ENCODE measurements around the gene SUGCT.

Gene SUGCT

GRCh38 chr7:40580776-40581175 is 446.0 kb downstream of the SUGCT start (continued):
- TF ChIP-seq PRDM2 (tag by site-specific recombination; IDR thresholded peaks at IDR 0.05; ENCODE audit: borderline replicate concordance) (no peak), PRDM10 (tag by site-specific recombination; IDR thresholded peaks at IDR 0.05) (no peak), REPIN1 (tag by site-specific recombination; IDR thresholded peaks at IDR 0.05; ENCODE audit: low read depth) (no peak), ZSCAN18 (tag by site-specific recombination; IDR thresholded peaks at IDR 0.05) (no peak), ZNF785 (tag by site-specific recombination; IDR thresholded peaks at IDR 0.05) (no peak), ZEB2 (tag by site-specific recombination; IDR thresholded peaks at IDR 0.05) (no peak), KLF10 (tag by site-specific recombination; IDR thresholded peaks at IDR 0.05) (no peak), ZNF555 (tag by site-specific recombination; conservative IDR thresholded peaks at IDR 0.05) (no peak), ZNF23 (tag by site-specific recombination; IDR thresholded peaks at IDR 0.05; ENCODE audit: borderline replicate concordance) (no peak), ZFP3 (tag by site-specific recombination; IDR thresholded peaks at IDR 0.05; ENCODE audit: low read depth) (no peak), ZFP37 (tag by site-specific recombination; IDR thresholded peaks at IDR 0.05) (no peak), ZNF155 (tag by site-specific recombination; IDR thresholded peaks at IDR 0.05) (no peak)

- ChIA-PET POLR2A (no interaction called here), CTCF (no interaction called here)
- TF ChIP-seq ZNF366 (tag by site-specific recombination; conservative IDR thresholded peaks at IDR 0.05): no peak
- TF ChIP-seq ZNF146 (tag by site-specific recombination; IDR thresholded peaks at IDR 0.05): no peak
- TF ChIP-seq ZNF623 (tag by site-specific recombination; IDR thresholded peaks at IDR 0.05): no peak
- Histone ChIP-seq H3K9me3 (ENCODE audit: control insufficient read depth, insufficient read depth, low read depth, low read length) (no peaks in the 10 kb centered on the region), H3K36me3 (ENCODE audit: control insufficient read depth in 2 of 2, insufficient read depth in 1 of 2, low read length in 2 of 2) (no peaks in the 10 kb centered on the region), H3K4me1 (ENCODE audit: control insufficient read depth, insufficient read depth, low read length) (no peaks in the 10 kb centered on the region), H3K27ac (ENCODE audit: extremely low read depth, low read depth, low read length) (no peak overlapping the region), H3K4me3 (ENCODE audit: low read depth, low read length) (no peak overlapping the region)
Measured at GRCh38 chr7:40582539-40582938, 447.7 kb downstream of the SUGCT start.

Data from HEK293 (cell line).